ENCODE data around the gene TMPRSS4.

- TF ChIP-seq CTCF (IDR thresholded peaks at IDR 0.05) (no peak), EZH2 (IDR thresholded peaks at IDR 0.05; ENCODE audit: borderline replicate concordance, insufficient read depth, low read depth, low read length, poor library complexity, severe bottlenecking) (no peak)
Measured at GRCh38 chr11:118105657-118106305, 28.9 kb downstream of the TMPRSS4 start.

All from B cell (primary cell).